A549 (cell line): ENCODE measurements around the gene TTC31.

Source experiments
- CHD2 ChIP-seq: fragments of 150-350 bp; IDR thresholded peaks from 2 replicates; pipeline ENCODE4 v1.6.1; 2014; ENCODE audit warnings: low read length; ENCODE audit not compliant: partially characterized antibody
- CTCF ChIP-seq: fragments of >200 bp; sonication (Bioruptor Twin); formaldehyde crosslinking; IDR thresholded peaks from 3 replicates; pipeline ENCODE4 v1.5.1; 2016
- EHMT2 ChIP-seq: fragments of 200-600 bp; sonication (generic); IDR thresholded peaks from 2 replicates; pipeline ENCODE4 v1.6.1; 2016; ENCODE audit warnings: antibody characterized with exemption, low read depth, mild to moderate bottlenecking, moderate library complexity
- KDM5A ChIP-seq: fragments of 200-600 bp; sonication (generic); IDR thresholded peaks from 2 replicates; pipeline ENCODE4 v1.6.1; 2016; ENCODE audit warnings: antibody characterized with exemption, mild to moderate bottlenecking
- MAX ChIP-seq: IDR thresholded peaks from 2 replicates; pipeline ENCODE4 v1.6.1; 2012

- TF ChIP-seq CHD2 (no peak), MAX (no peak), KDM5A (no peak), CTCF (no peak), EHMT2 (no peak)
Observed at GRCh38 chr2:74527741-74528140, 44.9 kb downstream of the TTC31 start.
